ENCODE data around the gene IL18. TPM values are rescaled to one million over a fixed set of nuclear protein-coding genes. Genes with fewer than 3 reads are reported as not detected.

IL18 gene
- total RNA-seq, 4 donors from 2014 or later, result 19.0 to 57.4 (median 42.5) TPM

DNA sequence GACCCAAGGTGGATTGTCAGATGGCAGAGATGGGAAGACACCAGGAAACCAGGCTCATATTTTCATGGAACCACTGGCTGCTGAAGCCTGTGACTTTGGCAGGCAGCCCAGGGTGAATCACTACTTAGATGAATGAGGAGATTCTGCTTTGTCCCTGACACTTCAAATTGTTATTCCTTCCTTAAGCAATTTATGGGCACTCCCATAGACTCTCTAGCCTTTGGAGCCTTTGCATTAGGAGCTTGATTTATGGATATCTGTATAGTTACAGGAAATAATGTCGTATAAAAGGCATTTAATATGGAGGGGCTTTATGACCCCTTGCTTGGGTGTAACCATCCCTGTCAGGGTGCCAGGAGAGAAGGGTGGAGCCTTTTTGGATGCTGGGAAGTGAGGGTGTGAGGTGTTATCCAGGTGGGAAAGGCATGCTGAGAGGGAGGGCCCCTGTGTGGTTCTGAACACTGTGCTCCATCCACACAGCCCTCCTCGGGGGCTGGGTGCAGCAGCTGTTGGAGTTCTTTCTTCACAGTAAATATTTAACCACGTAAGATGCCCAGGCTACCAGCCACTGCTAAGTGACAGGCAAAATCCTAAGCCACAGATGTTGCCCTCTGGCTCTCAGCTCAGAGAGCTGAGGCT, 35.3 kb downstream of the IL18 start:
- Histone ChIP-seq H3K4me1 (peaks cover 0 to 38% (median 1%) of the 10 kb centered on the region in 4 donors), H3K36me3 (no peaks in the 10 kb centered on the region), H3K27ac (peak overlapping the region in 3 of 4 donors; percentile 22 to 80 (median 78)), H3K27me3 (no peaks in the 10 kb centered on the region), H3K9me3 (no peaks in the 10 kb centered on the region), H3K4me3 (no peak overlapping the region)
- TF ChIP-seq POLR2A (IDR thresholded peaks at IDR 0.05) (peak in 1 of 2 donors; percentile 19), CTCF (IDR thresholded peaks at IDR 0.05) (no peak)
- DNase-seq, result peak in 2 of 3 donors; percentile 86 to 92

DNA sequence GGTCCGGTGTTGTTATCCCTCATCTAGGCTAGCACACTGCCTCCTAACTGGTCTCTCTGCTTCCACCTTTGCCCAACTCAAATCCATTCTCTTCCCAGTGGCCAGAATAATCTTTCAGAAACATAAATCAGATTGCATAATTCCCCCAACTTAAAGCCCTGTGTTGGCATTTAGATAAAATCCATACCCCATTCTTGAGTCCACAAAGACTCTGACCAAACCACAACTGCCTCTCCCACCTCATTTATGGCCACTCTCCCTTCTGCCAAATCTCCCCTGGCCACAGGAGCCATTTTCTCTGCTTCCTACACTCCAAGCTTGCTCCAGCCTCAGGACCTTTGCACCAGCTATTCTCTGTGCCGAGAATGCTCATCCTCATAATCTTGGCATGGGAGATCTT, 36.8 kb downstream of the IL18 start:
- no peak overlapping the region for H3K27ac ChIP-seq
- no peaks in the 10 kb centered on the region for H3K36me3 ChIP-seq
- H3K4me3 ChIP-seq, result no peak overlapping the region
- no peaks in the 10 kb centered on the region for H3K27me3 ChIP-seq
- no peaks in the 10 kb centered on the region for H3K9me3 ChIP-seq
- TF ChIP-seq CTCF (IDR thresholded peaks at IDR 0.05), result no peak
- DNase-seq, result no peak
- peaks cover 0 to 24% (median 1%) of the 10 kb centered on the region in 4 donors for H3K4me1 ChIP-seq

- no peaks in the 10 kb centered on the region for H3K4me1 ChIP-seq
- DNase-seq, result no peak
- TF ChIP-seq POLR2A (IDR thresholded peaks at IDR 0.05) (no peak), CTCF (IDR thresholded peaks at IDR 0.05) (no peak)
These were observed 40.8 kb downstream of the IL18 start for GRCh38 chr11:112123129-112123528.

DNA sequence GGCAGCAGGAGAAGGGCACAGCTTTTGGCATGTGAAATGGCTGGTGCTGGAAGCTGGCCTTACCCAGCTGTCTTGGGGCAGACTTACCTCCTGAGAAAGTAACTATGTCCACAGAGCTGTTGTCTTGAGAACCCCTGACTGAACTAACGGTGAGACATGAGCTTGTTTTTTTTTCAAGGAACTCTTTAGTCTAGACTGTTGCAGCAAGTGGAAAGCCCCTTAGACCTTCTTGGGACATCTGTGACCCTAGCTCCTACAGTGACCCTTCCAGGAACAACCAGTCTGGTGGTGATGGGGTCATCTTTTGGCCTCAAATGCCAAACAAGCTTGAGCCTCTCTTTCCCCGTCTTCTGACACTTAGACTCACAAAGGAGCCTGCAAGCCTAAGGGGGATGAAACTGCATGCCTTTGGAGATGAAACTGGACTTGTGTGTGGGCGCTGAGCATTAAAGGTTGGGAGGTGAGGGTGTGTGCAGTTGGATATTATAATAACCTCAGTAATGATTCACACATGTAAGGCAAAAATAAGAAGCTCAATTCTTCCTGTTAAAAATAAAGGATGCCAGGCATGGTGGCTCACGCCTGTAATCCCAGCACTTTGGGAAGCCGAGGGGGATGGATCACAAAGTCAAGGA, 41.8 kb downstream of the IL18 start:
- Histone ChIP-seq H3K27me3 (no peaks in the 10 kb centered on the region), H3K4me3 (no peak overlapping the region), H3K36me3 (no peaks in the 10 kb centered on the region), H3K27ac (no peak overlapping the region), H3K9me3 (no peaks in the 10 kb centered on the region), H3K4me1 (no peaks in the 10 kb centered on the region)
- no peak for TF ChIP-seq CTCF (IDR thresholded peaks at IDR 0.05)
- TF ChIP-seq POLR2A (IDR thresholded peaks at IDR 0.05), result no peak
- DNase-seq, result no peak

More at GRCh38 chr11:112123129-112123528, 40.8 kb downstream of the IL18 start:
- Histone ChIP-seq H3K4me3 (no peak overlapping the region), H3K9me3 (no peaks in the 10 kb centered on the region), H3K36me3 (no peaks in the 10 kb centered on the region), H3K27ac (no peak overlapping the region), H3K27me3 (no peaks in the 10 kb centered on the region)

DNA sequence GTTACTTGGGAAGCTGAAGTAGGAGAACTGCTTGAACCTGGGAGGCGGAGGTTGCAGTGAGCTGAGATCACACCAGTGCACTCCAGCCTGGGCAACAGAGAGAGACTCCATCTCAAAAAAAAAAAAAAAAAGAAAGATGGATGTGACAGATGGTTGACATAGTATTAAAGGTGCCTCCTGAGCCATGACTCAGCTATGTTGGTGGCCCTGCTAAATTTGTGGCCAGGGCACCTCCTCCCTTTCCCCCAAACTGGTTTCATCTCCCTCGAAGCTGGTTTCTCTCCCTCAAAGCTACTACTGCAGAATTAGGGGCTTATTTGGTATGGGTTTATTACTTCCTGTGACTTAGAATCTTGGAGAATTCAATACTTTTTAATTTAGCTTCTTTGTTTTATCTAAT, 45.7 kb downstream of the IL18 start:
- Histone ChIP-seq H3K4me3 (no peak overlapping the region), H3K9me3 (no peaks in the 10 kb centered on the region), H3K4me1 (no peaks in the 10 kb centered on the region), H3K27ac (no peak overlapping the region), H3K36me3 (no peaks in the 10 kb centered on the region), H3K27me3 (no peaks in the 10 kb centered on the region)
- no peak for DNase-seq
- no peak for TF ChIP-seq POLR2A (IDR thresholded peaks at IDR 0.05)
- no peak for TF ChIP-seq CTCF (IDR thresholded peaks at IDR 0.05)

All from Peyer's patch (tissue), 4 donors.